Epithelial cell of esophagus (primary cell): ENCODE data around the gene WDR59.
"Not testable (repeated sequence)": the region's sequence is repeated elsewhere in the genome, so short reads cannot be mapped to it uniquely, and the experiment has no call there.

Source experiments
- DNase-seq: peaks from one replicate; pipeline ENCODE4 v3.0.0; 2010; ENCODE audit warnings: low read depth
- H3K4me3 ChIP-seq: 2 replicates; pipeline ENCODE4 v1.5.1; 2011; ENCODE audit warnings: mild to moderate bottlenecking, low read length, control low read depth
- TF ChIP-seq, protein P1 (sequence below): IDR thresholded peaks from 2 replicates; pipeline ENCODE4 v1.5.1; 2011; ENCODE audit warnings: low read depth, mild to moderate bottlenecking, low read length, control low read depth, inconsistent platforms; ENCODE audit not compliant: insufficient read depth; ENCODE audit errors: missing control alignments

WDR59 gene

DNA sequence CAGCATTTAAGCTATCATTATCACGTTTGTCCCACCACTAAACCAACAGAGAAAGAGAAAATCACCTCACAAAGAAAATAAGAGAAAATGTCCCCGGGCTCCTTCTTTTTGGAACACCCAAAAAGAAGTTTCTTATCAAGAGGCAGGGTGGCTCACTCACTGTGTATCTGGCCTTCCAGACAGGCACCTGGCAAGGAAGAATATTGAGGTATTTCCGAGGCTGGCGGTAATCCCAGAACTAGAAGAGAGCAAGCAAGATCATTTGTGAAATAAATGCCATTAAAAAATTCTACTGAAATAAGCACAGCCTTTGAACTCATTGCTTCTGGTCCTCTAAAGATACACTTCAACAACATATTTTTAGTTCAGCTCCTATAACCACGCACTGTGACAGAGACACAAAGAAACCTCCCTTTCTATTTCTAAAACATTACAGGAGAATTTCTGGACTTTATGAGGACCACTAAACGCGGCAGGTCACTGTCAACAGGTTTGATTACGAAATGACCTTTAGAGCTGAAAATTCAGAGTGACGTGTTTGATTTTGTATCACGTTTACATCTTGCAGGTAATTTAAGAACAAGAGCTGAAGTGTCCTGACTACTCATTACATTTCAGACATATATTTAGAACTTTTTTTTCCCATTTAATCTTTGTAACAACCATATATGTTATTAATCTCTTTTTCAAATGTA, 61.0 kb downstream of the WDR59 start:
- TF ChIP-seq, protein P1, sequence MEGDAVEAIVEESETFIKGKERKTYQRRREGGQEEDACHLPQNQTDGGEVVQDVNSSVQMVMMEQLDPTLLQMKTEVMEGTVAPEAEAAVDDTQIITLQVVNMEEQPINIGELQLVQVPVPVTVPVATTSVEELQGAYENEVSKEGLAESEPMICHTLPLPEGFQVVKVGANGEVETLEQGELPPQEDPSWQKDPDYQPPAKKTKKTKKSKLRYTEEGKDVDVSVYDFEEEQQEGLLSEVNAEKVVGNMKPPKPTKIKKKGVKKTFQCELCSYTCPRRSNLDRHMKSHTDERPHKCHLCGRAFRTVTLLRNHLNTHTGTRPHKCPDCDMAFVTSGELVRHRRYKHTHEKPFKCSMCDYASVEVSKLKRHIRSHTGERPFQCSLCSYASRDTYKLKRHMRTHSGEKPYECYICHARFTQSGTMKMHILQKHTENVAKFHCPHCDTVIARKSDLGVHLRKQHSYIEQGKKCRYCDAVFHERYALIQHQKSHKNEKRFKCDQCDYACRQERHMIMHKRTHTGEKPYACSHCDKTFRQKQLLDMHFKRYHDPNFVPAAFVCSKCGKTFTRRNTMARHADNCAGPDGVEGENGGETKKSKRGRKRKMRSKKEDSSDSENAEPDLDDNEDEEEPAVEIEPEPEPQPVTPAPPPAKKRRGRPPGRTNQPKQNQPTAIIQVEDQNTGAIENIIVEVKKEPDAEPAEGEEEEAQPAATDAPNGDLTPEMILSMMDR: no peak
- DNase-seq: no peak
- no peak overlapping the region for H3K4me3 ChIP-seq

DNA sequence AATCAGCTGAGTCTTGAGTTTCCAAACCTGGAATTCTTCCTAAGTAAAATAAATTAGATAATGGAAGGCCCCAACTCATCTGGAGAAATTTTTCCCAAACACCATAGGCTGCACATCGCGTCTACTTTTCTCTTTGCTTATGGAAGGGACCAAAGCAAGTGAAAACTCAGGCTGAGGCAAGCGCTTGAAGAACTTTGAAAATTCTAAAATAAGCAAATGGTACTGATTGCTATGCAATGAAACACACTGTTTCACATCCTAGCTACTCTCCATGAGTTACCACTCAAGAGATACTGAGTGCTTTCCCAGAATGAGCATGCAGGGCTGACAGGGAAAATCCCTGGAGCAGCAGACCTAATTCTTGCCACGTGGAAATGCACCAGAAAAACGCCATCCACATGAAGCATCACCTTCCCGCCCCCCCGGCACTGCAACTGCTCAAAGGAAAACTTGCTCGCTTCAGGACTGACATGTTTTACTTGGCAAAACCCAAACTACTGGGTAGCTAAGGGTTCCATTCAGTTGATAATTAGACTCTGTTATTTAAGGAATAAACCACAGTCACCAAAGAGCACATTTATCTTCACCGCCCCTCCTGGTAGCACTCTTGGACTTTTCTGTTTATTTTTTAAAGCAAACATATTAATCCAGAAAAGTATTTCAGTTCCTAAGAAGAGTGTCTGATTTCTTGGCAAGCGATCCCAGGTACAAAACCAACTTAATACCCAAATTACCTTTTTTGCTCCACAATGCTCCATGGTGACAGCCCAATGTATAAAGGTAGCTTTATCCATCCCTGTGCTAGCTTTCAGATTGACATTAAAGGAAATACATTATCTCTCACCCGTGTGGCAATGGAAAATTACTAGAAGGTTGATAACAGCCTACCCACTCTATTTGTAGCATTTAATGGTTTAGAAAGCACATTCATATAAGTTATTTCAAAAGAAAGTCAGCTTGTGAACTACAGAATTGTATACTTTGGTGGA, 62.5 kb downstream of the WDR59 start:
- TF ChIP-seq, protein P1: no peak
- DNase-seq: no peak

DNA sequence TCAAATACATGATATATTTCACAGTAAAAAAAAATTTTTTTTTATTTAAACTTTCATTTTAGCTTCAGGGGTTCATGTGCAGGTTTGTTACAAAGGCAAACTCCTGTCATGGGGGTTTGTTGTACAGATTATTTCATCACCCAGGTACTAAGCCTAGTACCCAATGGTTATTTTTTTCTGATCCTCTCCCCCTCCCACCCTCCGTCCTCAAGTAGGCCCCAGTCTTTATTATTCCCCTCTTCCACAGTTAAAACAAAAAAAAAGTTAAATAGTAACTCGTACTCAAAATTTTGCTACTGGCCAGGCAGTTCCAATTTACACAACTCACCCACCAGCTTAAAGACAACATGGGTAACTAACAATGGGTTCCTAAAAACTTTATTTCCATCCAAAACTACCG, 63.9 kb downstream of the WDR59 start:
- TF ChIP-seq, protein P1: no peak
- no peak overlapping the region for H3K4me3 ChIP-seq
- no peak for DNase-seq

More for the DNA sequence above, 62.5 kb downstream of the WDR59 start:
- no peak overlapping the region for H3K4me3 ChIP-seq

DNA sequence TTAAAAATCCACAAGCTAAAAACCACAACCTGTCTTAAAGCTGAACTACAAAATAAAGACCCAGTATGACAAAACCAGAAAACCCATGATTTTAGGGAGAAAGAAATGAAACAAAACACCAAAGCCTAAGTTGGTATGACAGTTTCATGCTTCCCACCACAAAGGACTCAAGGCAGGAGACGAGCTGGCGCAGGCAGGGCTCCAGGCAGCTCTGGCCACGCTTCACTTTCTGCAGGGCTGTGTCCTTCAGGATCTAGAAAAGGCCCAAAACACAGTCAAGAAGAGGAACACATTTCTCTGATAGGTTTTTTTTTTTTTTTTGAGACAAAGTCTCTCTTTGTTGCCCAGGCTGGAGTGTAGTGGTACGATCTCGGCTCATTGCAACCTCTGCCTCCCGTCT, 75.3 kb downstream of the WDR59 start:
- TF ChIP-seq, protein P1: no peak
- peak; percentile 50 for DNase-seq

DNA sequence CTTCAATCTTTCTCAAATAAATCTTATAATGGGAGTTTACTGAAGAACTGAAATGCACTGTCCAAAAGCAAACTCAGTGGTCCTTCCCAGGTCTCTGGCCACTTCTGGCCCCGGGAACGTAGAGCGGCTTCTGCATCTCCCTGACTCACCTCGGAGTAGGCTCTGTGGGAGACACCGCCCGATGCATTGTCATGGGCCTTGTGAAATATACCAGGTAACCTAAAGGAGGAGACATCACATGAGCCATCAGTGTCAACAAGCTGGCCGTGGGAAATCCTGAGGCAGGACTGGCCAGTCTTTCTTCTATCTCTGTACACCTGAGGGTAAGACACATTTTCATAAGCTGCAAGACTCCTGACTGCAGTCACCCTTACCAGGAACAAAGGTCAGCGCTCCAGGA, 76.2 kb downstream of the WDR59 start:
- DNase-seq: peak; percentile 77
- H3K4me3 ChIP-seq: not testable (repeated sequence)

More for the DNA sequence above, 75.3 kb downstream of the WDR59 start:
- no peak overlapping the region for H3K4me3 ChIP-seq

DNA sequence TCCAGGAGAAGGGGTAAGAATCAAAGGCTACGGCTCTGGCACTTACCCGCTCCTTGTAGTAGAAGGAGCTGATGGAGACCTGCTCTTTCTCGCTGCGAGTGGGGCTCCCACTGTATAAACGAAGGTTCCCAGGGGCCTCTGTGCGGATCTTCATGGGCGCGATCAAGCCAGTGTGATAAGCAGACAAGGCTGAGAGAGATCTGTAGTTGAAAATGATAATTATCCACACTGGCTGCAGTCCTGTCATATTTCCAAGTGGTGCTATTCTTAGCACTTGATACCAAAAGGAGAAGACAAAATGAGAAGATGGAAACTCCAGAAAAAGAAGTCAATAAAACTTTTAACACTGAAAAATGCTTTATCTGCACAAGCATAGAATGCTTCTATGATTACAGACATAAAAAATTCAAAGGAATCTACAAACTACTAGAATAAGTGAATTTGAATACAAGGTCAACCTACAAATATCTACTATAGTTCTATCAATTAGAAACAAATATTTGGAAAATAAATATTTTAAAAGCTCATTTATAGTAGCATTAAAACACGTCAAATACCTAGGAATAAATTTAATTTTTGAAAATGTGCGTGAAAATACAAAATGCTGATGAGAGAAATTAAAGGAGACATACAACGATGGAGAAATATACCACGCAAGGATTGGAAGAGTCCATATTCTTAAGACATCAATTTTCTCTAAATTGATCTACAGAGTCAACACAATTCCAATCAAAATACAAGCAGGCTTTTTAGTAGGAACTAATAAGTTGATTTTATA, 80.8 kb downstream of the WDR59 start:
- H3K4me3 ChIP-seq: no peak overlapping the region
- DNase-seq: no peak
- TF ChIP-seq, protein P1: no peak

DNA sequence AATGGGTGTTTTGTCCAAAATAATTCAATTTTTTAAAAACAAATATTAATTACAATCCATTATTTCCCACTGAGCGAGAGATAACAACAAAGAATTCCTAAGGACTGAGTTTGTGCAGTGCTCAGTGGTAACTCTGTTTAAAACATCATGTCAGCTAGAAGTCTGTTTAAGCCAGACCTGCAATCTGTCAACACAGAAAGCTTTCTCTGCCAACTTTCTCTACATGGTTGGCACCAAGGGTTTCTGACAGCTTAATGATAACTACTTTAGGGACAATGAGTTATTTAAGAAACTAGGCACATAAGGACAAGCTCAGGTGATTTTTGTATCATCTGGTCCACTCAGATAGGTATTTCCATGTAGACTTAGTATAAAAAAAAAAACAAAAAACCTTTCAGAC, 81.8 kb downstream of the WDR59 start:
- DNase-seq: no peak
- TF ChIP-seq, protein P1: no peak
- H3K4me3 ChIP-seq: no peak overlapping the region
